NCI-H2081 treated with DMSO at 0.1 percent for 48 hours (cell line): ENCODE results near the gene CACNA1E.

ENCODE experiments used
- DNase-seq: peaks from one replicate; lab custom pipeline; 2025; lab: John Stamatoyannopoulos, UW

CACNA1E gene

GRCh38 chr1:181484821-181485220 lies 1.5 kb downstream of the CACNA1E start:
- DNase-seq, result no peak

GRCh38 chr1:181485287-181486097 lies 2.2 kb downstream of the CACNA1E start:
- DNase-seq, result no peak

- DNase-seq, result no peak
These were observed 2.7 kb downstream of the CACNA1E start for GRCh38 chr1:181486098-181486420.

GRCh38 chr1:181488866-181489265 lies 5.5 kb downstream of the CACNA1E start:
- DNase-seq, result no peak

GRCh38 chr1:181490276-181490675 lies 7.0 kb downstream of the CACNA1E start:
- no peak for DNase-seq

- no peak for DNase-seq
These were observed 7.7 kb downstream of the CACNA1E start for GRCh38 chr1:181490740-181491712.

GRCh38 chr1:181493166-181493565 lies 9.8 kb downstream of the CACNA1E start:
- DNase-seq, result no peak

- DNase-seq, result no peak
These were observed 10.6 kb downstream of the CACNA1E start for GRCh38 chr1:181493885-181494284.

- DNase-seq, result no peak
These were observed 13.4 kb downstream of the CACNA1E start for GRCh38 chr1:181496759-181497158.

- DNase-seq, result no peak
These were observed 14.6 kb downstream of the CACNA1E start for GRCh38 chr1:181497870-181498269.

GRCh38 chr1:181499825-181500224 lies 16.5 kb downstream of the CACNA1E start:
- DNase-seq, result no peak

- no peak for DNase-seq
These were observed 17.3 kb downstream of the CACNA1E start for GRCh38 chr1:181500636-181501035.

GRCh38 chr1:181501612-181502011 lies 18.3 kb downstream of the CACNA1E start:
- DNase-seq, result no peak

- DNase-seq, result no peak
These were observed 20.0 kb downstream of the CACNA1E start for GRCh38 chr1:181503171-181503810.

GRCh38 chr1:181504399-181504842 lies 21.1 kb downstream of the CACNA1E start:
- no peak for DNase-seq

- DNase-seq, result no peak
These were observed 23.4 kb downstream of the CACNA1E start for GRCh38 chr1:181506563-181507353.

GRCh38 chr1:181508486-181509165 lies 25.3 kb downstream of the CACNA1E start:
- DNase-seq, result no peak

GRCh38 chr1:181513786-181514297 lies 30.5 kb downstream of the CACNA1E start:
- DNase-seq, result no peak

GRCh38 chr1:181514298-181515290 lies 31.3 kb downstream of the CACNA1E start:
- DNase-seq, result no peak

- DNase-seq, result no peak
These were observed 33.4 kb downstream of the CACNA1E start for GRCh38 chr1:181516706-181517105.
